T-cell (primary cell): Measurements from ENCODE around the gene HSPA1B. TPM values are rescaled to one million over a fixed set of nuclear protein-coding genes. Genes with fewer than 3 reads are reported as not detected.

Experiments used
- ATAC-seq, 4 experiments: fragments of 200-7000 bp in 3 of 4; fragments of 150-1000 bp in 1 of 4; cut with Tn5 transposase; replicated peaks in 1 of 4; 1 replicate in 3 of 4; 2 replicates in 1 of 4; pipeline ENCODE4 v1.10.0; 2021; ENCODE audit warnings: moderate library complexity in 3 of 4, mild to moderate bottlenecking in 2 of 4, moderate number of reproducible peaks in 1 of 4
- CTCF ChIA-PET, 2 donors: fragments of 300-600 bp; sonication (Branson Sonifier 250); formaldehyde crosslinking; loops; one replicate each; lab custom pipeline; 2022; ENCODE audit warnings: antibody characterized with exemption in 2 of 2; lab: Charles Lee
- POLR2A ChIA-PET, 2 donors: fragments of 300-600 bp; sonication (Branson Sonifier 250); formaldehyde crosslinking; loops; one replicate each; lab custom pipeline; 2022; ENCODE audit warnings: antibody characterized with exemption in 2 of 2; lab: Charles Lee
- DNase-seq, 35 experiments: peaks; one replicate each; pipeline versions ENCODE4 v3.0.0 to v3.0.0-alpha.2; 2013 to 2023
- H3K27ac ChIP-seq: one replicate; pipeline ENCODE4 v1.5.1; 2013; ENCODE audit warnings: low read length
- H3K27me3 ChIP-seq, 2 experiments: replicated peaks in 1 of 2; 1 replicate in 1 of 2; 2 replicates in 1 of 2; pipeline versions ENCODE4 v1.6.1 to v1.7.0; 2013; ENCODE audit warnings: low read length in 1 of 2, mixed read lengths in 1 of 2; ENCODE audit not compliant: control insufficient read depth in 2 of 2, insufficient read depth in 2 of 2; ENCODE audit errors: extremely low read depth in 1 of 2
- H3K36me3 ChIP-seq, 2 donors: 1 replicate in 1 of 2; 2 replicates in 1 of 2; pipeline versions ENCODE4 v1.6.1 to v1.7.0; 2013; ENCODE audit warnings: low read length in 1 of 2; ENCODE audit not compliant: control insufficient read depth in 2 of 2, insufficient read depth in 1 of 2; ENCODE audit errors: extremely low read depth in 1 of 2
- H3K4me1 ChIP-seq, 2 experiments: 1 replicate in 1 of 2; 2 replicates in 1 of 2; pipeline versions ENCODE4 v1.6.1 to v1.7.0; 2013; ENCODE audit warnings: low read length in 2 of 2, mixed read lengths in 1 of 2; ENCODE audit not compliant: insufficient read depth in 2 of 2, control insufficient read depth in 1 of 2; ENCODE audit errors: extremely low read depth in 1 of 2
- H3K4me3 ChIP-seq, 2 donors: 1 replicate in 1 of 2; 2 replicates in 1 of 2; pipeline versions ENCODE4 v1.5.1 to v1.7.0; 2013; ENCODE audit warnings: mild to moderate bottlenecking in 2 of 2, low read length in 1 of 2, moderate library complexity in 1 of 2; ENCODE audit not compliant: control insufficient read depth in 1 of 2; ENCODE audit errors: extremely low read depth in 1 of 2
- H3K9me3 ChIP-seq: 2 replicates; pipeline ENCODE4 v1.7.0; 2013
- H3K27ac Mint-ChIP-seq, 2 donors: one replicate each; pipeline ENCODE4 v1.8.0; 2020 to 2021; ENCODE audit warnings: mild to moderate bottlenecking in 2 of 2, mixed read lengths in 2 of 2
- H3K27me3 Mint-ChIP-seq, 2 donors: one replicate each; pipeline ENCODE4 v1.8.0; 2021 to 2022; ENCODE audit warnings: mixed read lengths in 2 of 2
- H3K36me3 Mint-ChIP-seq: one replicate; pipeline ENCODE4 v1.8.0; 2021; ENCODE audit warnings: mixed read lengths
- H3K4me1 Mint-ChIP-seq, 3 donors: one replicate each; pipeline ENCODE4 v1.8.0; 2020 to 2022; ENCODE audit warnings: mixed read lengths in 3 of 3, mild to moderate bottlenecking in 1 of 3
- H3K4me3 Mint-ChIP-seq, 3 donors: one replicate each; pipeline ENCODE4 v1.8.0; 2020 to 2022; ENCODE audit warnings: mild to moderate bottlenecking in 3 of 3, mixed read lengths in 3 of 3, moderate library complexity in 3 of 3
- H3K9me3 Mint-ChIP-seq, 3 donors: one replicate each; pipeline ENCODE4 v1.8.0; 2020 to 2022; ENCODE audit warnings: mixed read lengths in 3 of 3
- WGBS: methylation state at CpG from one replicate; pipeline ENCODE4 v1.1.5; 2013; ENCODE audit warnings: missing lambda C conversion rate; ENCODE audit not compliant: insufficient coverage; 5-methylcytosine and 5-hydroxymethylcytosine counted together
- total RNA-seq, 35 experiments: library from RNA in 6 of 35; stranded (reverse) in 6 of 35; fragments of 120-200 nt in 1 of 35; gene quantifications; one replicate each; pipeline versions ENCODE4 v1.2.1 to v1.2.4 and lab custom pipeline; 2013 to 2026

Gene HSPA1B
- total RNA-seq, 5 donors from 2014 or later (not counting 1 experiment from before 2014, with no cell fraction given): 6.3 to 105 (median 67.9) TPM

GRCh38 chr6:31879143-31879542 lies 51.6 kb downstream of the HSPA1B start:
- H3K4me3 ChIP-seq: no peak overlapping the region
- peaks cover 31% of the 10 kb centered on the region for H3K36me3 Mint-ChIP-seq
- ChIA-PET POLR2A (no interaction called here), CTCF (no interaction called here)
- no peak overlapping the region for H3K27ac ChIP-seq
- WGBS: 85% methylated on average over 7 of the region's 13 CpGs
- H3K27me3 ChIP-seq: peaks cover 0 to 3% of the 10 kb centered on the region in 2 experiments
- H3K9me3 Mint-ChIP-seq: no peaks in the 10 kb centered on the region
- DNase-seq: no peak
- H3K4me3 Mint-ChIP-seq: no peak overlapping the region
- H3K4me1 Mint-ChIP-seq: peaks cover 0 to 5% (median 0%) of the 10 kb centered on the region in 3 donors
- no peak overlapping the region for H3K27ac Mint-ChIP-seq
- no peak for ATAC-seq
- peaks cover 16 to 42% of the 10 kb centered on the region in 2 donors for H3K36me3 ChIP-seq
- H3K9me3 ChIP-seq: no peaks in the 10 kb centered on the region
- no peaks in the 10 kb centered on the region for H3K27me3 Mint-ChIP-seq
- no peaks in the 10 kb centered on the region for H3K4me1 ChIP-seq

Other genes with a start within 250 kb of the HSPA1B start
- gene LTB, start 245.3 kb upstream of the HSPA1B start, total RNA-seq: 100 to 1,000 TPM; 398 to 926 (median 813) TPM
- 10 to 100 TPM; 13.4 to 28.0 (median 20.4) TPM for gene LST1, start 241.5 kb upstream of the HSPA1B start, total RNA-seq
- 10 to 100 TPM; 13.6 to 38.0 (median 16.0) TPM for gene NCR3, start 234.7 kb upstream of the HSPA1B start, total RNA-seq
- 10 to 100 TPM in 4 of 5 donors, 1 to 10 TPM in 1; 7.6 to 54.3 (median 18.1) TPM for gene AIF1, start 212.5 kb upstream of the HSPA1B start, total RNA-seq
- gene PRRC2A, start 207.0 kb upstream of the HSPA1B start, total RNA-seq: 100 to 1,000 TPM; 222 to 246 (median 230) TPM
- gene BAG6, start 175.1 kb upstream of the HSPA1B start, total RNA-seq: 100 to 1,000 TPM; 257 to 317 (median 301) TPM
- 1 to 10 TPM; 1.4 to 3.6 (median 3.2) TPM for gene APOM, start 171.8 kb upstream of the HSPA1B start, total RNA-seq
- gene C6orf47, start 167.0 kb upstream of the HSPA1B start, total RNA-seq: 10 to 100 TPM; 16.3 to 36.2 (median 33.4) TPM
- 10 to 100 TPM; 13.0 to 27.6 (median 23.3) TPM for gene GPANK1, start 162.7 kb upstream of the HSPA1B start, total RNA-seq
- 100 to 1,000 TPM in 4 of 5 donors, 10 to 100 TPM in 1; 98.4 to 129 (median 126) TPM for gene CSNK2B, start 161.7 kb upstream of the HSPA1B start, total RNA-seq
- gene LY6G5B, start 157.8 kb upstream of the HSPA1B start, total RNA-seq: 10 to 100 TPM; 29.7 to 50.5 (median 40.9) TPM
- gene LY6G5C, start 146.7 kb upstream of the HSPA1B start, total RNA-seq: 1 to 10 TPM in 4 of 5 donors, under 1 TPM in 1; 0.75 to 8.8 (median 5.8) TPM
- gene ABHD16A, start 124.4 kb upstream of the HSPA1B start, total RNA-seq: 10 to 100 TPM; 58.2 to 74.4 (median 61.2) TPM
- gene LY6G6F, start 120.9 kb upstream of the HSPA1B start, total RNA-seq: not detected
- gene LY6G6D, start 112.4 kb upstream of the HSPA1B start, total RNA-seq: not detected
- gene LY6G6C, start 106.0 kb upstream of the HSPA1B start, total RNA-seq: not detected
- 1 to 10 TPM in 1 of 5 donors, under 1 TPM in 4; 0.26 to 2.6 (median 0.30) TPM for gene MPIG6B, start 104.4 kb upstream of the HSPA1B start, total RNA-seq
- 10 to 100 TPM in 4 of 5 donors, 1 to 10 TPM in 1; 9.0 to 13.2 (median 11.5) TPM for gene DDAH2, start 98.4 kb upstream of the HSPA1B start, total RNA-seq
- gene CLIC1, start 91.2 kb upstream of the HSPA1B start, total RNA-seq: 100 to 1,000 TPM in 4 of 5 donors, 10 to 100 TPM in 1; 89.5 to 146 (median 112) TPM
- gene MSH5, start 87.7 kb upstream of the HSPA1B start, total RNA-seq: 10 to 100 TPM; 13.7 to 22.4 (median 14.4) TPM
- gene SAPCD1, start 65.1 kb upstream of the HSPA1B start, total RNA-seq: 10 to 100 TPM in 1 of 5 donors, 1 to 10 TPM in 4; 3.1 to 10.7 (median 4.1) TPM
- gene VWA7, start 50.4 kb upstream of the HSPA1B start, total RNA-seq: 1 to 10 TPM; 1.4 to 8.0 (median 2.1) TPM
- gene VARS1, start 32.0 kb upstream of the HSPA1B start, total RNA-seq: 10 to 100 TPM; 44.4 to 71.0 (median 62.5) TPM
- 10 to 100 TPM; 24.2 to 36.4 (median 30.6) TPM for gene LSM2, start 20.8 kb upstream of the HSPA1B start, total RNA-seq
- 1 to 10 TPM; 2.8 to 8.5 (median 8.1) TPM for gene HSPA1L, start 12.5 kb upstream of the HSPA1B start, total RNA-seq
- 100 to 1,000 TPM in 1 of 5 donors, 10 to 100 TPM in 2, 1 to 10 TPM in 2; 8.8 to 117 (median 77.9) TPM for gene HSPA1A, start 12.2 kb upstream of the HSPA1B start, total RNA-seq
- 10 to 100 TPM; 15.9 to 29.2 (median 19.9) TPM for gene NEU1, start 35.1 kb downstream of the HSPA1B start, total RNA-seq
- under 1 TPM in 3 of 5 donors, not detected in 2; 0.13 to 0.96 (median 0.57) TPM for gene SLC44A4, start 51.3 kb downstream of the HSPA1B start, total RNA-seq
- 10 to 100 TPM; 49.1 to 83.8 (median 78.9) TPM for gene EHMT2, start 70.0 kb downstream of the HSPA1B start, total RNA-seq
- gene ZBTB12, start 74.3 kb downstream of the HSPA1B start, total RNA-seq: 1 to 10 TPM; 1.0 to 3.5 (median 3.1) TPM
- 1 to 10 TPM; 1.3 to 5.1 (median 3.7) TPM for gene C2, start 100.0 kb downstream of the HSPA1B start, total RNA-seq
- gene CFB, start 118.4 kb downstream of the HSPA1B start, total RNA-seq: 1 to 10 TPM in 3 of 5 donors, not detected in 2; 1.3 to 2.2 (median 1.8) TPM
- 10 to 100 TPM; 47.5 to 51.0 (median 49.4) TPM for gene NELFE, start 131.2 kb downstream of the HSPA1B start, total RNA-seq
- 100 to 1,000 TPM; 104 to 169 (median 112) TPM for gene SKIC2, start 131.4 kb downstream of the HSPA1B start, total RNA-seq
- 10 to 100 TPM; 30.2 to 53.2 (median 35.4) TPM for gene DXO, start 144.4 kb downstream of the HSPA1B start, total RNA-seq
- 10 to 100 TPM in 1 of 5 donors, 1 to 10 TPM in 4; 3.5 to 11.6 (median 6.1) TPM for gene C4A, start 154.3 kb downstream of the HSPA1B start, total RNA-seq
- gene C4B, start 187.1 kb downstream of the HSPA1B start, total RNA-seq: 1 to 10 TPM; 5.5 to 8.4 (median 7.5) TPM
- gene CYP21A2, start 210.7 kb downstream of the HSPA1B start, total RNA-seq: 1 to 10 TPM in 3 of 5 donors, under 1 TPM in 2; 0.43 to 2.2 (median 1.6) TPM